GM18520 (cell line): ENCODE results near the gene CDH4.

Experiments used
- ATAC-seq: cut with Tn5 transposase; IDR thresholded peaks from one replicate; pipeline ENCODE4 v1.9.1; 2021; ENCODE audit not compliant: unreplicated experiment

CDH4 gene

DNA sequence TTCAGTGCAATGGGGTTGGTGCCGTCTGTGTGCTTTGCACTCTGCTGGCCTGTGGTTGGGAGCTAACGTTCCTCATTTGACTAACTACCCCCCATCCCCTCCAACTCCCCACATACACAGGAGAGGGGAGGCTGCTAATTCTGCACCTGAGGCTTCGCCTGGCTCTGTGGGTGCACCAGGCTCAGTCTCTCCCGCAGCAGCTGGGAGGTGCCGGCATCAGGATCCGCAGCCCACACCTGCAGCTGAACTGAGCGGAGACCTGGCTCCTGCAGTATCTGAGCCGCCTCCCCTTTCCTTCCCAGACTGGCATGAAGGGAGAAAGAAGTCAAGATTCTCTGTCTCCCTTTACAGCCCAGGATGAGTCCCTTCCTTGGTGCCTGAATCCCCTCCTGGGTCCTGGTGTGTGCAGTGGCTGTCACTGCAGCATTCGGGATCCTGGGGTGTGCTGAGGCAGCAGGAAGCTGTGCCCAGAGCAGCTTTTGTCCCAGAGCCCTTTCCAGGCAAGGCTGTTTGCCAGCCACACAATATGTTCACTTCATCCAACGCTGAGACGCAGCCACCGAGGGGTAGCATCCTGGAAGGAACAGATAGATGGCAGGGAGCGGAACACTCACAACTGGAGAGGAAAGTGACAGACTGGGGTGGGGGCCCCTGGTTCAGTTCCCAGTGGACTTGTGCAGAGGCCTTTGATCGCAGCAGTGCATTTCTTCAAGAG, 70.2 kb downstream of the CDH4 start:
- no peak for ATAC-seq

DNA sequence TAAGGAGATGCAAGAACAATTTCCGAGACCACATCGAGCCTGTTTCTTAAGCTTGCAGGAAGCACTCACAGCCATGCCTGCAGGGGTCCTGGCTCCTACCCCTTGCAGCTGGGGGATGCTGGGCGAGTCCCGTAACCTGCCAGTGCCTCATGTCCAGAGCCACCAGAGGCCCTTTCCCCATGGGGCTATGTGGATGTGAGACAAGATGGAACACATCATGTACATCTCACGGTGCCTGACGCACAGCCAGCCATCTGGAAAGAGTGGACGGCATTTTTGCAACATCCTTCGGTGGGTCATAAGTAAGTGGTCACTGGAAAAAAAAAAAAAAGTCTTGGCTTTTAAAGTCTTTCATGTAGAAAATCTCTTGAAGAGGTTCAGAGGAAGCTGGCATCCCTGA, 72.8 kb downstream of the CDH4 start:
- ATAC-seq = no peak

DNA sequence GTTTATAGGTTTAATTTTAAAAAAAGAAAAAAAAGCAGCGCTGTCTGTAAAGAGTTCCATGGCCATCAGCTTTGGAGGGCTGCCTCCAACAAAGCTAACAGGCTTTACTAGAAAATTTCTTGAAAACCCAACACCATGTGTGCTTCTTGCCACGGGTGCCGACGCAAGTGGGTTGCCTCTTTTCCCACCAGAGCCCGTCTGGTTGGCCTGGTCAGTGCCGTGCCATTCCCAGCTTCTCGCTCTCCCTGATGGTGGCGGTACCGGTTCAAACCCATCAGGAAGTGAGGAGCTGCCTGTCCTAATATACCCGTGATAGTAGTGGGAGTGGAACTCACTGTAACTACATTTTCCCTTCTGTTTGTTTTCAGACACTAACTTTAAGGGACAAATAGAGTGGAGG, 73.7 kb downstream of the CDH4 start:
- ATAC-seq = no peak

- ATAC-seq = no peak
Measured at GRCh38 chr20:61328911-61329558, 77.0 kb downstream of the CDH4 start.

- no peak for ATAC-seq
Measured at GRCh38 chr20:61330441-61330840, 78.4 kb downstream of the CDH4 start.

- ATAC-seq = no peak
Measured at GRCh38 chr20:61331543-61331942, 79.5 kb downstream of the CDH4 start.

- no peak for ATAC-seq
Measured at GRCh38 chr20:61332016-61332975, 80.2 kb downstream of the CDH4 start.

- no peak for ATAC-seq
Measured at GRCh38 chr20:61333484-61334108, 81.5 kb downstream of the CDH4 start.

GRCh38 chr20:61340157-61340556, 88.1 kb downstream of the CDH4 start:
- ATAC-seq = no peak

DNA sequence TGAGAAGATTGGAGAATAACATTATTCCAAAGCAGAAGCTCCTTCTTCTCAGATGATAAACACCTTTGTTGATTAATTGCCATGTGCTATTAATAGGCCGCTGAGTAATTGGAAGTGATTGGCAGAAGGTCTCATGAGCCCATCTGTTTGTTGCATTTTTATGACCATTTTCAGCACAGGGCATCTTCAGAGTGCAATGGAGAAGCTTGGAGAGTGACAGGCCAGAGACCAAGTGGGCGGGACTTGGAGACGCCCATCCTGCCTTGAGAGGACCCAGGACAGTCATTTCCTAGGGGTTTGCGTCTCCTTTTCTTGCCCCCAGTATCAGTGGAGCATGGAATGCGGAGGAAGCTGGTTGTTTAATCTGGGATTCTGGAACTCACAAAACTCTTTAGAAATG, 89.5 kb downstream of the CDH4 start:
- ATAC-seq = no peak

- no peak for ATAC-seq
Measured at GRCh38 chr20:61343934-61344333, 91.9 kb downstream of the CDH4 start.

- no peak for ATAC-seq
Measured at GRCh38 chr20:61345656-61346055, 93.6 kb downstream of the CDH4 start.

DNA sequence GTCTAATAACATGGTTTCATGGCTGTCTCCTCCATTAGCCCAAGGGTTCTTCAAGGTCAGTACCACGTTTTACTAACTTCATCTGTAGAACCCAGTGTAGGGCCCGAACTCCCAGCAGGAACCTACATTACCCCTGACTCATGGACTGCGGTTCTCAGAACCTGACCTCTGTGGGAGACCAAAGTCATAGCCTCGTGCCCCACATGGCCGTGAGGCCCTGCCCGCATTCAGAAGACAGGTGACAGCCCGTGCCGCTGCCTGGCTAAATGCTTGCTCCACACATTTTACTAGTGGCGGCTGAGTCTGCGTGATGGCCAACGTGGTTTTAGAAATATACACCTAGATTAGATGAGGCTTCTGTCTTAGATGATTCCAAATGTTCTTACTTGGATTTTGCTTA, 94.9 kb downstream of the CDH4 start:
- ATAC-seq = no peak

- no peak for ATAC-seq
Measured at GRCh38 chr20:61347443-61347842, 95.4 kb downstream of the CDH4 start.

DNA sequence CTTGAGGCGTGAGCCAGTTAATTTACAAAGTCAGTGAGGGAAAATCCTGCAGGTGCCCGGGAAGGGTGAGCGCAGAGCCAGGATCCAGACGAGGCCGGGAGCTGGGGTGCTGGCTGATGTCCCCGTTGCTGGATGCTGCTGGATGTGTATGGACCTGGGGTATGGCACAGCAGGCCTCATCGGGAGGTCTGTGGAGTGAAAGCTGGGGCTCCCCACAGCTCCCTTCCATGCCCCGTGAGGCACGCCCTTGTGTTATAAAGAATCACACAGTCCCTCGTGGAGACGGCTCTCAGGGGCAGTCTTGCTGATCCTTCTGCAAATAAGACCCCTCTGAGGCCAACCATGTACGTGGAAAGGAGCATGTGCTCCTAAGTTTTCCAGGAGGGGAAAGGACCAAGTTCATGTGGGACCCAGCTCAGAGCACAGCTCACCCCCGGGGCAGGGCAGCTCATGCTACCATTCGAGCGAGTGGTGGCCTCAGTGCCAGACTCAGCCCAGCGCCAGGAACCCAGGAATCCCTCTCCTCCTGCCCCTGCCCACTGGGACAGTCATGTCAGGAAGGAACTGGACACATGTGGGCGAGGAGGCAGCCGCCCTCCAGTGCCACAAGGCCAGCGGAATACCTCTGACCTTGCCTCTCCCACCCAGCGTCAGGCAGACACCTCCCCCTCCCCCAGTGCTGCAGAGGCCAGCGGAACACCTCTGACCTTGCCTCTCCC, 97.5 kb downstream of the CDH4 start:
- no peak for ATAC-seq

GRCh38 chr20:61350500-61351250, 98.6 kb downstream of the CDH4 start:
- ATAC-seq = no peak

DNA sequence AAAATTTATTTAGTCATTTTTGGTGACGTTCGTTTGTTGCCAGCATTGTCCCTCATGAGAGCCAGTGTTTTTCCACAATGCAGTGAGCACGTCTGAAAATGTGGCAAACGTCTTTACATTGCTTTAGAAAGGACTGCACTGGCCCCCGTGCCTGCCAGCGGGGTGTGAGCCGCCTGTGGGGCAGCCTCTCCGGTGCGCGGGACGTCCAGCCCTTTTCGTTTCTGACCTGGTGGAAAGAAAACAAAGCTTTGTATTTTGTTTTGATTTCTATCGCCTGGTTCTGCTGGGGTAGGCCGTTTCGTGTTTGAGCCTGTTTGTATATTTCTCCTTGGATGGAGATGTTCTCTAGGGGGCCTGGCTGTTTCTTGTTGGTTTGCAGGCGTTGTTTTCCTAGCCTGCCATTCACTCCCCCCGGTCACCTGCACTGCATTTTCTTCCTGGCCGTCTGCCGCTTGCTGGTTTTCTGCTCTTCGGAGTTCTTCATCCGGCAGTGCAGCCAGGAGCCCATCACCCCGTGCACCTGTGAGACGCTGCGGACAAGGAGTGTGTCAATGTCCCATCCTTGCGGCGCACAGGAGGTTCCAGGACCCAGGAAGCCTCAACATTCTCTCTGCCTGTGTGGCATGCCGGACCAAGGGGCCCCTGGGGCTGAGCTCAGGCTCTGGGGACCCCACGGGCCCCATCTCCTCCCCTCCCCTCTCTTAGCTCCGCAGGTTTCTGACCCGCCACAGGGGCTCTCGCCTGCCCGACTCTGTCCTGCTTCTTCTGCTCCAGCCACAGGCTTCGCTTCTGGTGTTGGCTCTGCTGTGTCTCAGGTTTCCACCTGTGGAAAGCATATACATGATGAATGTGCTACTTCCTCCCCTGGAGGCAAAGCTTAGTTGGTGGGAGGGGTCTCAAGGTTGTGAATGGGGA, 100.5 kb downstream of the CDH4 start:
- no peak for ATAC-seq

GRCh38 chr20:61353261-61354000, 101.4 kb downstream of the CDH4 start:
- ATAC-seq = no peak
